Endodermal cell (in vitro differentiated cells): ENCODE measurements around the gene KCNT2. TPM values are rescaled to one million over a fixed set of nuclear protein-coding genes. Genes with fewer than 3 reads are reported as not detected.

Experiments
- DNase-seq: peaks from one replicate; pipeline ENCODE4 v3.0.0-alpha.2; 2017
- H3K27ac ChIP-seq: 2 replicates; pipeline ENCODE4 v1.5.1; 2013; ENCODE audit warnings: mild to moderate bottlenecking, low read depth, low read length, moderate library complexity
- H3K27me3 ChIP-seq: 2 replicates; pipeline ENCODE4 v1.6.1; 2013; ENCODE audit warnings: mild to moderate bottlenecking, low read length, moderate library complexity; ENCODE audit not compliant: insufficient read depth, control insufficient read depth, poor library complexity, severe bottlenecking
- H3K36me3 ChIP-seq: 2 replicates; pipeline ENCODE4 v1.7.0; 2013; ENCODE audit warnings: mild to moderate bottlenecking, low read length, moderate library complexity; ENCODE audit not compliant: control insufficient read depth, insufficient read depth
- H3K4me1 ChIP-seq: one replicate; pipeline ENCODE4 v1.7.0; 2013; ENCODE audit warnings: low read length; ENCODE audit not compliant: control insufficient read depth, insufficient read depth
- H3K4me3 ChIP-seq: 2 replicates; pipeline ENCODE4 v1.5.1; 2013; ENCODE audit warnings: mild to moderate bottlenecking, low read length, moderate library complexity
- H3K9ac ChIP-seq: 2 replicates; pipeline ENCODE4 v1.6.1; 2013; ENCODE audit warnings: mild to moderate bottlenecking, low read length, moderate library complexity; ENCODE audit not compliant: poor library complexity, severe bottlenecking; ENCODE audit errors: extremely low read depth
- H3K9me3 ChIP-seq: 2 replicates; pipeline ENCODE4 v1.6.1; 2013; ENCODE audit warnings: mild to moderate bottlenecking, low read length, moderate library complexity; ENCODE audit not compliant: control insufficient read depth
- H3K27ac Mint-ChIP-seq: 2 replicates; pipeline ENCODE4 v1.8.0; 2020; ENCODE audit warnings: mixed read lengths
- H3K27me3 Mint-ChIP-seq: 2 replicates; pipeline ENCODE4 v1.8.0; 2021; ENCODE audit warnings: mild to moderate bottlenecking, mixed read lengths; ENCODE audit not compliant: insufficient read depth
- H3K36me3 Mint-ChIP-seq: 2 replicates; pipeline ENCODE4 v1.8.0; 2020; ENCODE audit warnings: low read depth, mixed read lengths
- H3K4me1 Mint-ChIP-seq: 2 replicates; pipeline ENCODE4 v1.8.0; 2020; ENCODE audit warnings: mixed read lengths
- H3K4me3 Mint-ChIP-seq: 2 replicates; pipeline ENCODE4 v1.8.0; 2020; ENCODE audit warnings: mild to moderate bottlenecking, moderate library complexity, mixed read lengths
- H3K9me3 Mint-ChIP-seq: 2 replicates; pipeline ENCODE4 v1.8.0; 2020; ENCODE audit warnings: mild to moderate bottlenecking, mixed read lengths
- CTCF ChIP-seq: fragments of 200-600 bp; sonication (generic); conservative IDR thresholded peaks from 2 replicates; pipeline ENCODE4 v1.5.0; 2021; ENCODE audit warnings: antibody characterized with exemption, mild to moderate bottlenecking
- WGBS, 2 experiments: methylation state at CpG; one replicate each; pipeline versions ENCODE4 v1.1.5 to v1.1.7; 2013; ENCODE audit warnings: missing lambda C conversion rate in 2 of 2, mixed read lengths in 1 of 2; ENCODE audit not compliant: insufficient coverage in 1 of 2, insufficient read length in 1 of 2; 5-methylcytosine and 5-hydroxymethylcytosine counted together
- total RNA-seq, 2 donors: library from RNA; stranded (reverse); fragmentation: NEBNext Ultra II Directional in 1 of 2; extraction: Animal tissue kit (Norgen Biotek cat#: 25700) in 1 of 2; gene quantifications; 2 replicates in 1 of 2; 3 replicates in 1 of 2; pipeline ENCODE4 v1.2.1, GENCODE V29; 2021

KCNT2 gene
- total RNA-seq, 2 donors from 2014 or later = 9.1 to 12.1 TPM

GRCh38 chr1:196545222-196545621 lies 63.0 kb downstream of the KCNT2 start:
- Mint-ChIP-seq H3K36me3 (no peaks in the 10 kb centered on the region), H3K4me1 (peaks cover 1% of the 10 kb centered on the region), H3K9me3 (peaks cover 2% of the 10 kb centered on the region), H3K27ac (no peak overlapping the region), H3K27me3 (no peaks in the 10 kb centered on the region), H3K4me3 (no peak overlapping the region)
- TF ChIP-seq CTCF = no peak
- Histone ChIP-seq H3K27me3 (no peaks in the 10 kb centered on the region), H3K27ac (no peak overlapping the region), H3K36me3 (no peaks in the 10 kb centered on the region), H3K4me3 (no peak overlapping the region), H3K9me3 (no peaks in the 10 kb centered on the region), H3K9ac (no peak overlapping the region), H3K4me1 (no peaks in the 10 kb centered on the region)
- WGBS, 2 experiments = 100% methylated on average over 1 of the region's 1 CpG; no CpG with 5 or more reads in 1 of the 2 experiments
- no peak for DNase-seq

GRCh38 chr1:196544617-196545016 lies 63.6 kb downstream of the KCNT2 start:
- WGBS, 2 experiments = 79% methylated on average over 1 of the region's 1 CpG; no CpG with 5 or more reads in 1 of the 2 experiments
- TF ChIP-seq CTCF = no peak
- H3K27ac ChIP-seq = no peak overlapping the region
- H3K27me3 ChIP-seq = no peaks in the 10 kb centered on the region
- H3K9me3 ChIP-seq = no peaks in the 10 kb centered on the region
- peaks cover 1% of the 10 kb centered on the region for H3K4me1 Mint-ChIP-seq
- H3K9me3 Mint-ChIP-seq = peaks cover 5% of the 10 kb centered on the region
- H3K36me3 Mint-ChIP-seq = no peaks in the 10 kb centered on the region
- H3K36me3 ChIP-seq = no peaks in the 10 kb centered on the region
- no peak overlapping the region for H3K4me3 Mint-ChIP-seq
- H3K9ac ChIP-seq = no peak overlapping the region
- no peaks in the 10 kb centered on the region for H3K27me3 Mint-ChIP-seq
- H3K4me3 ChIP-seq = no peak overlapping the region
- H3K4me1 ChIP-seq = no peaks in the 10 kb centered on the region
- no peak for DNase-seq
- H3K27ac Mint-ChIP-seq = no peak overlapping the region

GRCh38 chr1:196543833-196544232 lies 64.4 kb downstream of the KCNT2 start:
- Histone ChIP-seq H3K9ac (no peak overlapping the region), H3K27me3 (no peaks in the 10 kb centered on the region), H3K4me1 (no peaks in the 10 kb centered on the region), H3K9me3 (no peaks in the 10 kb centered on the region), H3K27ac (no peak overlapping the region), H3K36me3 (no peaks in the 10 kb centered on the region), H3K4me3 (no peak overlapping the region)
- H3K27me3 Mint-ChIP-seq = no peaks in the 10 kb centered on the region
- no peak overlapping the region for H3K27ac Mint-ChIP-seq
- no peak overlapping the region for H3K4me3 Mint-ChIP-seq
- H3K9me3 Mint-ChIP-seq = peaks cover 5% of the 10 kb centered on the region
- no peak for DNase-seq
- WGBS, 2 experiments = 88 to 91% methylated on average over 2 to 3 of the region's 3 CpGs
- H3K4me1 Mint-ChIP-seq = peaks cover 1% of the 10 kb centered on the region
- TF ChIP-seq CTCF = no peak
- no peaks in the 10 kb centered on the region for H3K36me3 Mint-ChIP-seq
